H1 (cell line): ENCODE results near the gene HAVCR2. TPM values are rescaled to one million over a fixed set of nuclear protein-coding genes. Genes with fewer than 3 reads are reported as not detected.

ENCODE experiments used
- CBX5 ChIP-seq: fragments of 300-800, 300-1000 bp; sonication (generic); IDR thresholded peaks from 2 replicates; pipeline ENCODE4 v1.7.1; 2016; ENCODE audit warnings: antibody characterized with exemption, low read length, low read depth
- CHD7 ChIP-seq: fragments of 300-600 bp; sonication (generic); IDR thresholded peaks from 2 replicates; pipeline ENCODE4 v1.7.1; 2012; ENCODE audit warnings: low read length, moderate library complexity, mild to moderate bottlenecking, inconsistent platforms; ENCODE audit not compliant: insufficient replicate concordance
- CREB1 ChIP-seq: IDR thresholded peaks from 2 replicates; pipeline ENCODE4 v1.6.1; 2012; ENCODE audit warnings: inconsistent platforms
- CTBP2 ChIP-seq: IDR thresholded peaks from 2 replicates; pipeline ENCODE4 v1.7.0; 2011; ENCODE audit warnings: borderline replicate concordance, mild to moderate bottlenecking, moderate library complexity, mixed read lengths, low read length; ENCODE audit not compliant: insufficient read depth, insufficient read length
- GTF2F1 ChIP-seq: IDR thresholded peaks from 2 replicates; pipeline ENCODE4 v1.6.1; 2012; ENCODE audit warnings: low read depth, low read length, improper control_type of control experiment, borderline replicate concordance
- JUND ChIP-seq: IDR thresholded peaks from 2 replicates; pipeline ENCODE4 v1.6.1; 2011; ENCODE audit warnings: mild to moderate bottlenecking, improper control_type of control experiment, low read length
- POLR2A ChIP-seq, 2 experiments: IDR thresholded peaks; 1 replicate in 1 of 2; 2 replicates in 1 of 2; pipeline ENCODE4 v1.6.1; 2011; ENCODE audit warnings: low read depth in 2 of 2, low read length in 2 of 2, mild to moderate bottlenecking in 2 of 2; ENCODE audit errors: control extremely low read depth in 1 of 2
- TAF1 ChIP-seq: IDR thresholded peaks from 2 replicates; pipeline ENCODE4 v1.6.1; 2011; ENCODE audit warnings: mild to moderate bottlenecking, low read depth, low read length
- TAF7 ChIP-seq: optimal IDR thresholded peaks from 2 replicates; pipeline ENCODE3; 2011; ENCODE audit warnings: low read depth, mild to moderate bottlenecking, inconsistent platforms, low read length, moderate library complexity, borderline replicate concordance
- polyA plus RNA-seq, 7 experiments: library from polyadenylated mRNA; depleted of rRNA in 3 of 7; stranded (reverse) in 5 of 7; unstranded in 2 of 7; fragments of >200 nt in 5 of 7; fragments of 200-250 nt in 2 of 7; gene quantifications; 1 replicate in 5 of 7; 2 replicates in 1 of 7; 4 replicates in 1 of 7; pipeline versions ENCODE4 v1.2.1 to v1.2.3, GENCODE V29; 2011 to 2013; ENCODE audit warnings: missing spikeins in 2 of 7, mixed read lengths in 2 of 7
- total RNA-seq: library from RNA; stranded (reverse); fragmentation: NEBNext Ultra II Directional; extraction: Animal tissue kit (Norgen Biotek cat#: 25700); gene quantifications from 2 replicates; pipeline ENCODE4 v1.2.1, GENCODE V29; 2021

Gene HAVCR2
- total and polyA plus RNA-seq, 2 of the 8 experiments (the other 6 are each of a cell fraction or from before 2014, with no cell fraction given): 0.03 TPM; not detected in 1

DNA sequence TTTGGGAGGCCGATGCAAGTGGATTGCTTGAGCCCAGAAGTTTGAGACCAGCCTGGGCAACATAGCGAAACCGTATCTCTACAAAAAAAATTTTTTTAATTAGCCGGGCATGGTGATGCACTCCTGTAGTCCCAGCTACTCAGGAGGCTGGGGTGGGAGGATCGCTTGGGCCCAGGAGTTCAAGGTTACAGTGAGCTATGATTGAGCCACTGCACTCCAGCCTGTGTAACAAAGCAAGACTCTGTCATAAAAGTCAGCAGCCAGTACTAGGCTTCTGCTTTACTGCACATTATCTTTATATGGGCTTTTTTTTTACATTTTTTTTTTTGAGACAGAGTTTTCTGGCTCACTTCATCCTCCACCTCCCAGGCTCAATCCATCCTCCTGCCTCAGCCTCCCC is 40.5 kb downstream of the HAVCR2 start (continued):
- TF ChIP-seq CHD7 (no peak), POLR2A (IDR thresholded peaks at IDR 0.05; ENCODE audit: control extremely low read depth in 1 of 2, low read depth in 2 of 2, low read length in 2 of 2) (no peak), TAF1 (no peak), JUND (no peak), GTF2F1 (no peak), TAF7 (no peak), CREB1 (no peak), CBX5 (no peak), CTBP2 (no peak)
- TF ChIP-seq, all 59 proteins: peak for 0
